Right lobe of liver (tissue), 4 donors: Measurements from ENCODE around the gene B3GNT5.

Experiments
- CTCF ChIP-seq, 4 donors: fragments of 200-600 bp in 3 of 4; fragments of 450-650 bp in 1 of 4; IDR thresholded peaks; one replicate each; pipeline versions ENCODE4 v1.5.1 to v1.8.0; 2016 to 2022; ENCODE audit warnings: antibody characterized with exemption in 4 of 4, mild to moderate bottlenecking in 2 of 4
- POLR2A ChIP-seq: fragments of 450-650 bp; IDR thresholded peaks from one replicate; pipeline ENCODE4 v1.6.1; 2017; ENCODE audit warnings: antibody characterized with exemption, mild to moderate bottlenecking
- donor health status: DM: no; HTN: no; CAD: no.
- donor health status: DM: no; HTN: no; CAD: no.
- donor health status: DM: no; HTN: yes; CAD: no.

- TF ChIP-seq CTCF (IDR thresholded peaks at IDR 0.05) = no peak
- no peak for TF ChIP-seq POLR2A
These were observed 2.3 kb downstream of the B3GNT5 start for GRCh38 chr3:183255348-183255730.
